Liver (tissue), 3 donors: ENCODE results near the gene BRINP1.

Experiments used
- ATF3 ChIP-seq: IDR thresholded peaks from 2 replicates; pipeline ENCODE4 v1.6.1; 2016; ENCODE audit warnings: antibody characterized with exemption
- GABPA ChIP-seq, 2 donors: IDR thresholded peaks in 1 of 2; conservative IDR thresholded peaks in 1 of 2; 2 replicates each; pipeline ENCODE4 v1.6.1; 2016; ENCODE audit warnings: antibody characterized with exemption in 2 of 2, mild to moderate bottlenecking in 1 of 2, moderate library complexity in 1 of 2
- JUND ChIP-seq, 2 donors: IDR thresholded peaks; 2 replicates each; pipeline ENCODE4 v1.6.1; 2016; ENCODE audit warnings: antibody characterized with exemption in 2 of 2
- MAX ChIP-seq: IDR thresholded peaks from 2 replicates; pipeline ENCODE4 v1.6.1; 2016; ENCODE audit warnings: antibody characterized with exemption
- REST ChIP-seq: IDR thresholded peaks from 2 replicates; pipeline ENCODE4 v1.6.1; 2016; ENCODE audit warnings: antibody characterized with exemption, mild to moderate bottlenecking
- SP1 ChIP-seq: IDR thresholded peaks from 2 replicates; pipeline ENCODE4 v1.6.1; 2018; ENCODE audit warnings: antibody characterized with exemption, mild to moderate bottlenecking
- TF ChIP-seq, protein P1 (sequence below): fragments of 150-350 bp; IDR thresholded peaks from 2 replicates; pipeline ENCODE4 v1.5.1; 2017; ENCODE audit warnings: improper control_type of control experiment, low read depth, low read length; ENCODE audit not compliant: missing input control
- TF ChIP-seq, protein P2 (sequence below): IDR thresholded peaks from 2 replicates; pipeline ENCODE4 v1.6.1; 2016; ENCODE audit warnings: antibody characterized with exemption
- donor health status: healthy.
- donor health status: healthy.

DNA sequence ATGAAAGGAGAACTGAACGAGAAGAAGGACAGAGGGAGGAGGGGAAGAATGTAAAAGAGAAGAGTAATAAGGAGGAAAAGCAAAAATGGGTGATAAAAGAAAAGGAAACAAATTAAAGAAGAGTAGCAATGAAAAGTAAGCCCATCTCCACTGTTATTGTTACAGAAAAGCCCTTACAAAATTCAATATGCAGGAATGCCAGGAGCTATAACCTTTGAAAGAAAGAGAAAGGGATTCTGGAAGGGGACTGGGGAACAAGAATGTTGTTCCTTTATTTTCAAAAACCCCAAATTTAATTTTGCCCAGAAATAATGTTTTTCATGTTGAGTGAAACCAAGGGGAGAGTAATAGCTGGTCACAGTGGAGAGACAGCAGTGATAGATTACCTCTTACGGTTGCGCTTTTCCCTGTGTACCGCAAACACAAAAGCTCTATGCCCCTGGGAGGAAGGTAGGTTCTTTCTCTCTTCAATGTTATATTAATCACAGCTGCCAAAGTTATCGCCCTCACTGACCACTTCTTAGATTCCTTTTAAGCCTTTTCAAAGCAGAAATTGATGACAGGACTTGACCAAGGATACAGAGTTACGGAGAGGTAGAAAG is 86.7 kb downstream of the BRINP1 start:
- TF ChIP-seq MAX (no peak), GABPA (IDR thresholded peaks at IDR 0.05 in 1 of 2, conservative IDR thresholded peaks at IDR 0.05 in 1 of 2) (no peak), SP1 (no peak), ATF3 (no peak), REST (no peak), JUND (IDR thresholded peaks at IDR 0.05) (no peak)
- TF ChIP-seq, protein P1, sequence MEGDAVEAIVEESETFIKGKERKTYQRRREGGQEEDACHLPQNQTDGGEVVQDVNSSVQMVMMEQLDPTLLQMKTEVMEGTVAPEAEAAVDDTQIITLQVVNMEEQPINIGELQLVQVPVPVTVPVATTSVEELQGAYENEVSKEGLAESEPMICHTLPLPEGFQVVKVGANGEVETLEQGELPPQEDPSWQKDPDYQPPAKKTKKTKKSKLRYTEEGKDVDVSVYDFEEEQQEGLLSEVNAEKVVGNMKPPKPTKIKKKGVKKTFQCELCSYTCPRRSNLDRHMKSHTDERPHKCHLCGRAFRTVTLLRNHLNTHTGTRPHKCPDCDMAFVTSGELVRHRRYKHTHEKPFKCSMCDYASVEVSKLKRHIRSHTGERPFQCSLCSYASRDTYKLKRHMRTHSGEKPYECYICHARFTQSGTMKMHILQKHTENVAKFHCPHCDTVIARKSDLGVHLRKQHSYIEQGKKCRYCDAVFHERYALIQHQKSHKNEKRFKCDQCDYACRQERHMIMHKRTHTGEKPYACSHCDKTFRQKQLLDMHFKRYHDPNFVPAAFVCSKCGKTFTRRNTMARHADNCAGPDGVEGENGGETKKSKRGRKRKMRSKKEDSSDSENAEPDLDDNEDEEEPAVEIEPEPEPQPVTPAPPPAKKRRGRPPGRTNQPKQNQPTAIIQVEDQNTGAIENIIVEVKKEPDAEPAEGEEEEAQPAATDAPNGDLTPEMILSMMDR = no peak
- TF ChIP-seq, protein P2, sequence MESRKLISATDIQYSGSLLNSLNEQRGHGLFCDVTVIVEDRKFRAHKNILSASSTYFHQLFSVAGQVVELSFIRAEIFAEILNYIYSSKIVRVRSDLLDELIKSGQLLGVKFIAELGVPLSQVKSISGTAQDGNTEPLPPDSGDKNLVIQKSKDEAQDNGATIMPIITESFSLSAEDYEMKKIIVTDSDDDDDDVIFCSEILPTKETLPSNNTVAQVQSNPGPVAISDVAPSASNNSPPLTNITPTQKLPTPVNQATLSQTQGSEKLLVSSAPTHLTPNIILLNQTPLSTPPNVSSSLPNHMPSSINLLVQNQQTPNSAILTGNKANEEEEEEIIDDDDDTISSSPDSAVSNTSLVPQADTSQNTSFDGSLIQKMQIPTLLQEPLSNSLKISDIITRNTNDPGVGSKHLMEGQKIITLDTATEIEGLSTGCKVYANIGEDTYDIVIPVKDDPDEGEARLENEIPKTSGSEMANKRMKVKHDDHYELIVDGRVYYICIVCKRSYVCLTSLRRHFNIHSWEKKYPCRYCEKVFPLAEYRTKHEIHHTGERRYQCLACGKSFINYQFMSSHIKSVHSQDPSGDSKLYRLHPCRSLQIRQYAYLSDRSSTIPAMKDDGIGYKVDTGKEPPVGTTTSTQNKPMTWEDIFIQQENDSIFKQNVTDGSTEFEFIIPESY = no peak
